Gastroesophageal sphincter (tissue), 4 donors: ENCODE results near the gene CAMKMT. TPM values are rescaled to one million over a fixed set of nuclear protein-coding genes. Genes with fewer than 3 reads are reported as not detected.

ENCODE experiments used
- ATAC-seq: fragments of 150-250 bp; one replicate; pipeline ENCODE4 v1.9.1; 2016; ENCODE audit warnings: mild to moderate bottlenecking, moderate library complexity
- H3K27ac ChIP-seq, 4 donors: fragments of 200-600 bp; sonication (generic) in 3 of 4; 1 replicate in 3 of 4; 2 replicates in 1 of 4; pipeline ENCODE4 v1.5.1; 2016 to 2019
- H3K27me3 ChIP-seq: fragments of 200-600 bp; sonication (generic); one replicate; pipeline ENCODE4 v1.5.1; 2019
- H3K36me3 ChIP-seq, 2 donors: fragments of 200-600 bp; sonication (generic); one replicate each; pipeline ENCODE4 v1.5.1; 2019; ENCODE audit warnings: control low read depth in 1 of 2
- H3K4me1 ChIP-seq, 3 donors: fragments of 200-600 bp; sonication (generic); 1 replicate in 2 of 3; 2 replicates in 1 of 3; pipeline ENCODE4 v1.5.1; 2016 to 2019; ENCODE audit warnings: control low read depth in 2 of 3
- H3K4me3 ChIP-seq, 2 donors: fragments of 200-600 bp; sonication (generic); one replicate each; pipeline ENCODE4 v1.5.1; 2019; ENCODE audit warnings: mild to moderate bottlenecking in 1 of 2, moderate library complexity in 1 of 2
- H3K9me3 ChIP-seq, 3 donors: fragments of 200-600 bp; sonication (generic); one replicate each; pipeline ENCODE4 v1.5.1; 2017 to 2019; ENCODE audit warnings: control low read depth in 2 of 3
- EP300 ChIP-seq: sonication (generic); formaldehyde crosslinking; IDR thresholded peaks from one replicate; pipeline ENCODE4 v1.6.1; 2017; ENCODE audit warnings: antibody characterized with exemption, mild to moderate bottlenecking
- POLR2A ChIP-seq, 2 donors: fragments of 450-650 bp; IDR thresholded peaks; one replicate each; pipeline ENCODE4 v1.6.1; 2017; ENCODE audit warnings: antibody characterized with exemption in 2 of 2, mild to moderate bottlenecking in 2 of 2, moderate library complexity in 1 of 2
- POLR2AphosphoS5 ChIP-seq: sonication (generic); formaldehyde crosslinking; IDR thresholded peaks from one replicate; pipeline ENCODE4 v1.6.1; 2017; ENCODE audit warnings: antibody characterized with exemption
- WGBS, 2 donors: methylation state at CpG; one replicate each; pipeline ENCODE4 v1.1.5; 2018; ENCODE audit warnings: low coverage in 1 of 2; 5-methylcytosine and 5-hydroxymethylcytosine counted together
- total RNA-seq, 4 donors: library from RNA; depleted of rRNA; stranded (reverse); fragments of >200 nt; gene quantifications; one replicate each; pipeline ENCODE4 v1.1.0, GENCODE V29; 2016
- TF ChIP-seq, protein P1 (sequence below), 4 experiments: fragments of 200-600 bp in 2 of 4; fragments of 450-650 bp in 2 of 4; sonication (generic) in 1 of 4; IDR thresholded peaks; one replicate each; pipeline ENCODE4 v1.5.1; 2017 to 2019; ENCODE audit warnings: antibody characterized with exemption in 4 of 4, mild to moderate bottlenecking in 2 of 4, moderate library complexity in 2 of 4

CAMKMT gene
- total RNA-seq, 4 donors from 2014 or later: 4.2 to 19.5 (median 11.0) TPM

DNA sequence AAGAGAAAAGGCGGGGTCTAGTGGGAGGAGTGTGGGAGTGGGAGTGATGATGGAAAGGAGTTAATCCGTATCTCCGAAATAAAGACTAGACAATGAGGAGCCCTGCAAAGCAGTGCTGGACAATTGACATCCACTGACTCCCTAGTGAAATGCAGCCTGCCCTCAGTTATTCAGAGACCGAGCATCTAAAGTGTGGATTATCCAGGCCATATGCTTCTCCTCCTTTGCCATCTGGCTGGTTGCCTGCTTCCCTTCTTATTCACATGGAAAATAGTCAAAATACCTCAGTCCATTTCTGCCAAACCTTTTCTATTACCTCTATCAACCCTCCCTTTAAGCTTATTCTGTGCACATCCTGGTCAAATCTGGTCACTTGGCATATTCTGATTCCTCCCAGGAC lies 291.0 kb downstream of the CAMKMT start:
- Histone ChIP-seq H3K36me3 (no peaks in the 10 kb centered on the region), H3K4me3 (no peak overlapping the region), H3K27ac (no peak overlapping the region), H3K9me3 (no peaks in the 10 kb centered on the region), H3K27me3 (no peaks in the 10 kb centered on the region), H3K4me1 (no peaks in the 10 kb centered on the region)
- TF ChIP-seq POLR2AphosphoS5: no peak
- TF ChIP-seq POLR2A (IDR thresholded peaks at IDR 0.05): no peak
- no peak for TF ChIP-seq EP300
- TF ChIP-seq, protein P1, sequence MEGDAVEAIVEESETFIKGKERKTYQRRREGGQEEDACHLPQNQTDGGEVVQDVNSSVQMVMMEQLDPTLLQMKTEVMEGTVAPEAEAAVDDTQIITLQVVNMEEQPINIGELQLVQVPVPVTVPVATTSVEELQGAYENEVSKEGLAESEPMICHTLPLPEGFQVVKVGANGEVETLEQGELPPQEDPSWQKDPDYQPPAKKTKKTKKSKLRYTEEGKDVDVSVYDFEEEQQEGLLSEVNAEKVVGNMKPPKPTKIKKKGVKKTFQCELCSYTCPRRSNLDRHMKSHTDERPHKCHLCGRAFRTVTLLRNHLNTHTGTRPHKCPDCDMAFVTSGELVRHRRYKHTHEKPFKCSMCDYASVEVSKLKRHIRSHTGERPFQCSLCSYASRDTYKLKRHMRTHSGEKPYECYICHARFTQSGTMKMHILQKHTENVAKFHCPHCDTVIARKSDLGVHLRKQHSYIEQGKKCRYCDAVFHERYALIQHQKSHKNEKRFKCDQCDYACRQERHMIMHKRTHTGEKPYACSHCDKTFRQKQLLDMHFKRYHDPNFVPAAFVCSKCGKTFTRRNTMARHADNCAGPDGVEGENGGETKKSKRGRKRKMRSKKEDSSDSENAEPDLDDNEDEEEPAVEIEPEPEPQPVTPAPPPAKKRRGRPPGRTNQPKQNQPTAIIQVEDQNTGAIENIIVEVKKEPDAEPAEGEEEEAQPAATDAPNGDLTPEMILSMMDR (IDR thresholded peaks at IDR 0.05): no peak
- 59 to 78% methylated on average over 4 of the region's 4 CpGs for WGBS, 2 donors
- no peak for ATAC-seq

DNA sequence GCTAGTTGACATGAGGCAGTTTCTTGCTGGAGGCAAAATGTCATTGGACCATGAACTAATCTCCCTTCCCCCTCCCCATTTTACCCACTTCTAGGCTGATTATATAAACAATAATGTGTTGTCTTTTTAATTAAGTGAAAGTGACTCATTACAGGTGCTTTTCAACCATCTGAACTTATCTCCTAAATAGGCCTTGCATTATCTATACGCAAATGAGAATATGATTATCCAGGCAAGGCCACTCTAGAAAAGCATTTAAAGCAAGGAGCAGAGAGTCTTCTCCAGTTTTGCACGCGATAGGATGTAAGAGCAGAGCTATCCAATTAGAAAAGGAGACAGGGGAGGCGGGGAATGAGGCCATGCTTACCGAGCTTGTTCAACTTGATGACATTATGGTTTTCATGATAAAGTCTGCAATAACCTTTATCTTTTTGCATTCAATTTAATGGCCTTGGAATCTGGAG lies 293.7 kb downstream of the CAMKMT start:
- no peak overlapping the region for H3K4me3 ChIP-seq
- no peaks in the 10 kb centered on the region for H3K36me3 ChIP-seq
- WGBS, 2 donors: 73 to 88% methylated on average over 4 to 5 of the region's 5 CpGs
- H3K27me3 ChIP-seq: no peaks in the 10 kb centered on the region
- no peak for ATAC-seq
- H3K9me3 ChIP-seq: no peaks in the 10 kb centered on the region
- no peak overlapping the region for H3K27ac ChIP-seq
- no peak for TF ChIP-seq EP300
- TF ChIP-seq POLR2A (IDR thresholded peaks at IDR 0.05): no peak
- no peak for TF ChIP-seq POLR2AphosphoS5
- TF ChIP-seq, protein P1 (IDR thresholded peaks at IDR 0.05): no peak
- H3K4me1 ChIP-seq: no peaks in the 10 kb centered on the region

DNA sequence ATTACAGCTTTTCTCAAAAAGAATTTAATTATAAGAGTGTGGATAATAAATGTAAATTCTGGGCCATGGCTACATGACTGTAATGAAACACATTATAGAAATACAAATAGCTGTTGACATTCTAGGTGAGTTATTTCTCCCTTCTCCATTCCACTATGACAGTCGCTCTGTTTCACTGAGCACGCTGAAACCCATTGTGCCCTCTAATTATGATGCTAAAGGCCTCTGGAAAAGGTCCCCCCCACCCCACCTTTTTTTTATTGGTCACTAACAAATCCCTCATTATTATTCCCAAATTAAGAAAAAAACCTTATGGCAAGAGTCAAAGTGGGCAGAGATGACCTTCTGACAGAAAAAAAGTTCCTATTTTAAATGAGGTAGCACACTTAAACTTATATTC lies 294.7 kb downstream of the CAMKMT start:
- no peak for ATAC-seq
- no peak overlapping the region for H3K4me3 ChIP-seq
- no peaks in the 10 kb centered on the region for H3K4me1 ChIP-seq
- no peak overlapping the region for H3K27ac ChIP-seq
- WGBS, 2 donors: 64 to 84% methylated on average over 2 of the region's 2 CpGs
- TF ChIP-seq, protein P1 (IDR thresholded peaks at IDR 0.05): no peak
- no peak for TF ChIP-seq POLR2A (IDR thresholded peaks at IDR 0.05)
- TF ChIP-seq EP300: no peak
- TF ChIP-seq POLR2AphosphoS5: no peak
- no peaks in the 10 kb centered on the region for H3K27me3 ChIP-seq
- H3K36me3 ChIP-seq: no peaks in the 10 kb centered on the region
- no peaks in the 10 kb centered on the region for H3K9me3 ChIP-seq

DNA sequence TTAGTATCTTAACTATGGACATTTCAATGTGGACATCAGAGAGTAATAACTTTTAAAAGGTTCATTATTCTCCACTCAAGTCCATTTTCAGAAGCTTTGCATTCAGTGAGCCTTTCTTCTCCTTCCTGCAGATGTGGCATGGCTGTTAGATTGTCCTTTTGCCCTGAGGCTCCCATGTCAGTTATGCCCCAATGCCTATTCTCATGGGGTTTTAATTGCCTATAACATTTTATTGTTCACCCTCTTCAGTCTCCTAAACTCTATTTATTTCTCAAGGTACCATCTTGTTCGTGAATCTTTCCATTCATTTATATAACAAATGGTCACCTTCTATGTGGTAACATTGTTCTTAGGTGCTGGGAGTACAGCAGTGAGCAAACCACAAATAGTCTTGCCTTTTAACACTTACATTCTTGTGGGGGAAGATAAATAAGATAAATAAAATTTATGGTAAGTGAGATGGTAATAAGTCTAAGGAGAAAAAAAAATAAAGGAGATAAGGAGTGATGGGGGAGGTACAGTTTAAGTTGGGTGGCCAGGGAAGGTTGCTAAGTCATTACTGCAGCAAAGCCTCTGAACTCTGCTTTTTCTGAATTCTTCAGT lies 301.8 kb downstream of the CAMKMT start:
- no peaks in the 10 kb centered on the region for H3K9me3 ChIP-seq
- H3K4me1 ChIP-seq: no peaks in the 10 kb centered on the region
- no peaks in the 10 kb centered on the region for H3K36me3 ChIP-seq
- no peak overlapping the region for H3K4me3 ChIP-seq
- WGBS, 2 donors: 89% methylated on average over 1 of the region's 1 CpG; no CpG with 5 or more reads in 1 of the 2 donors
- TF ChIP-seq, protein P1 (IDR thresholded peaks at IDR 0.05): no peak
- TF ChIP-seq EP300: no peak
- TF ChIP-seq POLR2A (IDR thresholded peaks at IDR 0.05): no peak
- TF ChIP-seq POLR2AphosphoS5: no peak
- no peak overlapping the region for H3K27ac ChIP-seq
- no peaks in the 10 kb centered on the region for H3K27me3 ChIP-seq
- no peak for ATAC-seq

DNA sequence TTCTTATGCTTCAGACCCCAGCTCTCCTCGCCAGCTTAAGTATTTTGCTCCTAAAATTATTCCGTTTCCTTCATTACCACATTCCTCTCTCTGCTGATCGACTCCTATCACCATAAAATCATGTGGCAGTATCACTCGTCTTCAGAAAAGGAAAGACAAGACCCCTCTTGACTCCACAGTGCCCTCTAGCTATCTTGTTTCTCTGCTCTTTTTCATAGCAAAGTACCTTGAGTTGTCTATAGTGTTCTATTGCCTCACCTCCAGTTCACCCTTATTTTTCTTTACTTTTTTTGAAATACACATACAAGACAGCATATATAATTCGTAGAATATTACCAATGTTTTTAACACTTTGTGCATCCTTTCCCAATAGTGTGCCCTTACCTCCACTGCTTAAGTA lies 306.6 kb downstream of the CAMKMT start:
- H3K27ac ChIP-seq: no peak overlapping the region
- no peaks in the 10 kb centered on the region for H3K27me3 ChIP-seq
- no peaks in the 10 kb centered on the region for H3K4me1 ChIP-seq
- no peak for ATAC-seq
- no peaks in the 10 kb centered on the region for H3K36me3 ChIP-seq
- TF ChIP-seq POLR2A (IDR thresholded peaks at IDR 0.05) (no peak), POLR2AphosphoS5 (no peak), EP300 (no peak)
- TF ChIP-seq, protein P1 (IDR thresholded peaks at IDR 0.05): no peak
- no peaks in the 10 kb centered on the region for H3K9me3 ChIP-seq
- no peak overlapping the region for H3K4me3 ChIP-seq
- 64 to 76% methylated on average over 5 of the region's 5 CpGs for WGBS, 2 donors
